Measurements from ENCODE around the gene CALHM1. TPM values are rescaled to one million over a fixed set of nuclear protein-coding genes. Genes with fewer than 3 reads are reported as not detected.

Gene CALHM1
- total and polyA plus RNA-seq, 2 of the 13 experiments (the other 11 are each of a cell fraction or from before 2014, with no cell fraction given), result 0.04 TPM; not detected in 1

- BruUV-seq (replicated peaks), result no TSS peak
Observed at GRCh38 chr10:103469201-103469600, 10.5 kb upstream of the CALHM1 start.

More at GRCh38 chr10:103469201-103469600, 10.5 kb upstream of the CALHM1 start:
- no peaks in the 10 kb centered on the region for H3K79me2 ChIP-seq (ENCODE audit: insufficient read depth, low read length)
- TF ChIP-seq MLXIP (CRISPR knock-in tag; IDR thresholded peaks at IDR 0.05; ENCODE audit: borderline replicate concordance), result no peak
- TF ChIP-seq ZNF20 (CRISPR knock-in tag; IDR thresholded peaks at IDR 0.05), result no peak
- no peak for TF ChIP-seq IRF9 (CRISPR knock-in tag; IDR thresholded peaks at IDR 0.05; ENCODE audit: borderline replicate concordance)
- no peak for TF ChIP-seq ZXDC (CRISPR knock-in tag; IDR thresholded peaks at IDR 0.05)
- no peak for TF ChIP-seq ERF (CRISPR knock-in tag; IDR thresholded peaks at IDR 0.05)
- TF ChIP-seq KLF11 (CRISPR knock-in tag; IDR thresholded peaks at IDR 0.05), result no peak
- TF ChIP-seq KLF16 (CRISPR knock-in tag; IDR thresholded peaks at IDR 0.05), result no peak
- no peak for TF ChIP-seq ETS1 (CRISPR knock-in tag; IDR thresholded peaks at IDR 0.05)
- no peak for TF ChIP-seq IRF1 (CRISPR knock-in tag; IDR thresholded peaks at IDR 0.05; ENCODE audit: low read depth)
- no peak for TF ChIP-seq ZNF563 (CRISPR knock-in tag; IDR thresholded peaks at IDR 0.05)
- TF ChIP-seq MXD3 (CRISPR knock-in tag; IDR thresholded peaks at IDR 0.05), result no peak
- H3K27me3 ChIP-seq (ENCODE audit: control insufficient read depth in 1 of 2, insufficient read depth in 2 of 2, low read length in 2 of 2), result peaks cover 3 to 41% of the 10 kb centered on the region in 2 experiments; a peak in 3 of 5 replicates
- DNase-seq (ENCODE audit: low spot score) (no peak), FAIRE-seq (no peak), ATAC-seq (no peak)
- ChIA-PET POLR2A (interaction anchor here (0.9 kb wide), 1 partner anchor 73 kb away, joined by 3 read pairs; the partner anchor contains the start of genes ATP5MK and PDCD11), CTCF (ENCODE audit: low intra/inter-chr PET ratio, low total read pairs) (no interaction called here)
- H4K20me1 ChIP-seq (ENCODE audit: insufficient read depth, low read length), result no peaks in the 10 kb centered on the region
- H3K27ac ChIP-seq (ENCODE audit: extremely low read length, insufficient read depth, low read length), result no peak overlapping the region
- intact Hi-C loops (cut with micrococcal nuclease; ENCODE audit: unreplicated experiment), result no loop called here
- WGBS (ENCODE audit: low lambda C conversion rate), result 3% methylated on average over 4 of the region's 5 CpGs
- no peaks in the 10 kb centered on the region for H3K36me3 ChIP-seq (replicated peaks in 1 of 2; ENCODE audit: control insufficient read depth in 1 of 2, insufficient read depth in 2 of 2, low read length in 2 of 2)
- H2AFZ ChIP-seq (ENCODE audit: low read length), result no peak overlapping the region
- no peaks in the 10 kb centered on the region for H3K9me3 ChIP-seq (ENCODE audit: low read length)
- in situ Hi-C loops (cut with HindIII; ENCODE audit: extremely low pct_ligation_motif_present, low pct_unique_long_range_greater_than_20kb), result no loop called here
- no peak overlapping the region for H3K4me2 ChIP-seq (ENCODE audit: low read depth, low read length)
- H3K4me3 ChIP-seq (replicated peaks in 1 of 3; ENCODE audit: insufficient read depth in 1 of 3, low read depth in 2 of 3, low read length in 3 of 3), result no peak overlapping the region
- H3K9ac ChIP-seq (ENCODE audit: insufficient read depth, low read depth, low read length), result no peak overlapping the region
- H3K4me1 ChIP-seq (ENCODE audit: insufficient read depth, low read length), result peaks cover 18% of the 10 kb centered on the region

Data from HepG2 (cell line).